GM23248 (cell line): ENCODE data around the gene ZDHHC3.

Experiments
- EZH2 ChIP-seq: fragments of 200-600 bp; sonication (generic); IDR thresholded peaks from 2 replicates; pipeline ENCODE4 v1.6.1; 2018; ENCODE audit warnings: antibody characterized with exemption, mild to moderate bottlenecking; ENCODE audit not compliant: insufficient read depth, poor library complexity, severe bottlenecking
- EZH2phosphoT487 ChIP-seq: fragments of 200-600 bp; sonication (generic); IDR thresholded peaks from 2 replicates; pipeline ENCODE4 v1.6.1; 2018; ENCODE audit warnings: antibody characterized with exemption, moderate library complexity, mild to moderate bottlenecking, low read depth; ENCODE audit not compliant: insufficient read depth

- TF ChIP-seq EZH2 = no peak
- no peak for TF ChIP-seq EZH2phosphoT487
Observed at GRCh38 chr3:44969154-44969827, 6.7 kb downstream of the ZDHHC3 start.
